ENCODE data around the gene CDR2.

The CDR2 gene

DNA sequence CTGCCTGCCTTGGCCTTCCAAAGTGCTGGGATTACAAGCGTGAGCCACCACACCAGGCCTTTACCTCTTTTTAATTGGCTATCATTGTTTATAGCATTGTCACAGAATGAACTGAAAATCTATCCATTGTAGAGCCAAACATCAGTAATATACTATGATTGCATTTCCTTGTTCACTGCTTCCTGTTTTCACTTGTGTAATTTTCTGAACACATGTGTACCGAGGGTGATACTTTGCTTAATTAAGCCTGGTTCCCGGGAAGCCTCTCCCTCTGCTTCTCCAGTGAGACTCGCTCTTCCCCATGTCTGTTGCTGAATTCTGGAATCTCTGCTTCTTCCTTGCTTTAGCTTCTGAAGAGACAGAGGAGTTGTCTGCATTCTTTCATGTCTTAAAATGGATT is 44.1 kb downstream of the CDR2 start:
- H3K4me3 ChIP-seq, result no peak overlapping the region
- no peak overlapping the region for H3K27ac ChIP-seq
- no peak for DNase-seq (ENCODE audit: low spot score)
- TF ChIP-seq, protein P1, sequence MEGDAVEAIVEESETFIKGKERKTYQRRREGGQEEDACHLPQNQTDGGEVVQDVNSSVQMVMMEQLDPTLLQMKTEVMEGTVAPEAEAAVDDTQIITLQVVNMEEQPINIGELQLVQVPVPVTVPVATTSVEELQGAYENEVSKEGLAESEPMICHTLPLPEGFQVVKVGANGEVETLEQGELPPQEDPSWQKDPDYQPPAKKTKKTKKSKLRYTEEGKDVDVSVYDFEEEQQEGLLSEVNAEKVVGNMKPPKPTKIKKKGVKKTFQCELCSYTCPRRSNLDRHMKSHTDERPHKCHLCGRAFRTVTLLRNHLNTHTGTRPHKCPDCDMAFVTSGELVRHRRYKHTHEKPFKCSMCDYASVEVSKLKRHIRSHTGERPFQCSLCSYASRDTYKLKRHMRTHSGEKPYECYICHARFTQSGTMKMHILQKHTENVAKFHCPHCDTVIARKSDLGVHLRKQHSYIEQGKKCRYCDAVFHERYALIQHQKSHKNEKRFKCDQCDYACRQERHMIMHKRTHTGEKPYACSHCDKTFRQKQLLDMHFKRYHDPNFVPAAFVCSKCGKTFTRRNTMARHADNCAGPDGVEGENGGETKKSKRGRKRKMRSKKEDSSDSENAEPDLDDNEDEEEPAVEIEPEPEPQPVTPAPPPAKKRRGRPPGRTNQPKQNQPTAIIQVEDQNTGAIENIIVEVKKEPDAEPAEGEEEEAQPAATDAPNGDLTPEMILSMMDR (IDR thresholded peaks at IDR 0.05), result no peak

DNA sequence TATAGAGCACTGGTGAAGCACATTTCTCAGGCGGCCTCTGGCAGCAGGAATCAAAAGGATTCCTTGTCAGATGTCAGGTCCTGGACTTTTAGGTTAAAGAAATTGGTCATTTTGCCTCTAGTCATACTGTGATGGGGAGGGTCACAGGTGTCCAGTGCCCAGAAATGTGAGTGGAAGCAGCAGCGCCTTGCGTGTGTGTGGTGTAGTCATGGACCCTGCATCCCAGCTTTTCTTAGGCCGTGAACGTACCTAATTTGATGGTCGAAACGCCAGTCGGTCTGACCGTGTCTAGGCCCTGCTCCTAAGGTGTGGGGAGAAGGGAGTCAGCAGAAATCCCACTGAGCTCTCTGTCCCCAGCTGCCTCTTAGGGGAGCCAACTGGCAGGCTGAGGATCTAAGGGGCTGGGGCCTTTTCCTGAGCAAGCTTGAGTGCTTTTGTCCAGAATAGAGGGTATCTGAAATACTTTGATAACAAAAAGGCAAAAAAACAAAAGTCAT is 45.2 kb downstream of the CDR2 start:
- TF ChIP-seq, protein P1 (IDR thresholded peaks at IDR 0.05), result no peak
- no peak for DNase-seq (ENCODE audit: low spot score)
- no peak overlapping the region for H3K4me3 ChIP-seq
- H3K27ac ChIP-seq, result no peak overlapping the region

DNA sequence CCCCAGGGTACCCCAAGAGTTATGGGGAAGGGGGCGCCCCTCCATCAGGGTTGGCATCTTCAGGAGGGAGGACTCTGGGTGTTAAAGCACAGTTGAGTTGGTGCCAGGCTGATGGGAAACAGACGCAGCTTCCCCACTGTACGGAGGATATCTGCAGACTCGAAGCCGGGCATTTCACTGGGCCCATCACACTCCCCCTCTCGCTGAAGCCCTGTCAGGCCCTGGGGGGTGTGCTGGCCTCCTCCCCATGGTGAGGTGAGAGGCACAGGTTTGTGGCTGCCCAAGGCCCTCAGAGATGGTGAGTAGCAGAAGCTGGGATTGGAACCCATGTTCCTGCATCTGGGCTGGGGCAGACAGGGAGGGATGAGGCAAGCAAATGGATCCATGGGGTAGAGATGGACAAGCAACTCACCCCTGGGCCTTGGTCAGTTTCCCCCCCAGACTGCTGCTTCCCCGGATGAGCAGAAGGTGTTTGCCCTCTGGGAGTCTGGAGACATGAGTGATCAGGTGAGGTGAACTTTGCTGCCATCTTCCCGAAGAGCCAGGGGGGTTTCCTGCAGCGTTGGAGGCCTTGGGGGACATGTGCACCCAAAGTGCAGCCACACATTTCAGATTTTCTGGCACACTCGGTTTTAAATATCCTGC is 46.2 kb downstream of the CDR2 start:
- no peak for DNase-seq (ENCODE audit: low spot score)
- no peak overlapping the region for H3K27ac ChIP-seq
- no peak overlapping the region for H3K4me3 ChIP-seq
- TF ChIP-seq, protein P1 (IDR thresholded peaks at IDR 0.05), result no peak

DNA sequence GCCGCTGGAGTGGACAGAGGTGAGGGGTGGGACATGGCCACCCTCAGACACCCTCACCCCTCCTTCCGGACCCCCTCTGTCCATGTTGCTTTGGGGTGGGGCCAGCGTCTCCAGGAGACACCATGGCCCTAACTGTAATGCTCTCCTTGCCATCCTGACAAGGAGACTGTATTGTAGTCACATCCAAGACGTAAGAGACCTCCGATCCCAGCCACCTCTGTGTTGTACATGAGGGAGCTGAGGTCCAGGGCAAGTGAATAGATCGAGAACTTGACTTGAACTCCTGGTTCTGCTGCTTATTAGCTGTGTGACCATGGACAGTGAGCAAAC is 47.0 kb downstream of the CDR2 start:
- no peak for DNase-seq (ENCODE audit: low spot score)
- no peak overlapping the region for H3K27ac ChIP-seq
- TF ChIP-seq, protein P1 (IDR thresholded peaks at IDR 0.05), result no peak
- H3K4me3 ChIP-seq, result no peak overlapping the region

DNA sequence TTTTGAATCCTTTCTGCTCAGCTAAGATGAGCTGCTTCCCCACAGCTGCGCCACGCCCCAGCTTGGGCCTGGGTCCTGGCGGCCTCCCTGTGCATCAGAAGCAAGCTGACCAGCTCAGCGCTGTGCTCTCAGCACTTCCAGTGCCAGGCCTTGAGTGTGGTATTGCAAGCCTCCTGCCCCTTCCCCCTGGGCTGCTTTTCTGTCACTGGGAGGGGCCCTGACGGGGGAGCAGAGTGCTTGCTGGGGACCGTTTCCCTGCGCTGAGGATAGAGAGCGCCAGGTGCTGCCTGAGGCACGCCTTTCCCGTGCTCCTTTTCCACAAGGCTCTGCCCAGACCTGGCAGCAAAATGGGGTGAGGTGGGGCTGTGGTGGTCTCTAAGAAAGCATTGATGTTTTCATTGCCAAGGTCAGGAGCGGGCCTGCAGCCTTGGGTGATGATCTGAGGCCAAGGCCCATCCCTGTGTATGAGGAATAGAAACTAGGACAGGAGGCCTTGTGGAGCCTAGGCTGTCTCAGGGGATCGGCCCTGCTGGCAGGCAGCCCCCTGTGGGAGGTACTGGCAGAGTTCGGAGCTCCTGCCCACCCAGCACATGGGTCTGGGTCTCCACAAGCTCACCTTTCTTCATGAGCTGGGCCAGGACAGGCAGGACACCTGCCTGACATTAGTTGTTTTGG is 47.5 kb downstream of the CDR2 start:
- no peak for DNase-seq (ENCODE audit: low spot score)
- TF ChIP-seq, protein P1 (IDR thresholded peaks at IDR 0.05), result no peak
- H3K4me3 ChIP-seq, result no peak overlapping the region
- no peak overlapping the region for H3K27ac ChIP-seq

DNA sequence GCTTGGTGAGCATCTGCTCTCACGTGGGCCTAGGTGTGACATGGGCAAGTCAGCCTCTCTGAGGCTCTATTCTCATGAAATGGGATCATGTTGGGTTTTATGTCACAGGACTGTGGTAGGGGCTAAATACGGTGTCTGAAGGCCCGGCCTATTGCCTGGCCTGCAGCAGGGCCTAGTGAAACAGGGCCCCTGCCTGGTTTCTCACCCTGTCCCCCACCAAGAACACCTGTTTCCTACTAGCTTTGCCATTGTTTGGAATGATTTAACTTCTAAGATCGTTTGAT is 48.1 kb downstream of the CDR2 start:
- Histone ChIP-seq H3K27ac (no peak overlapping the region), H3K4me3 (no peak overlapping the region)
- TF ChIP-seq, protein P1 (IDR thresholded peaks at IDR 0.05), result no peak
- DNase-seq (ENCODE audit: low spot score), result no peak

Measured in coronary artery (tissue), 2 donors.